Stimulated activated CD8-positive, alpha-beta memory T cell treated with anti-CD3 and anti-CD28 coated beads, Interleukin-15, amount 100 ng/mL, for 48 hours (primary cell): Measurements from ENCODE around the gene LLCFC1.

Source experiments
- DNase-seq, 2 donors: peaks; one replicate each; pipeline ENCODE4 v3.0.0-alpha.2; 2020; ENCODE audit warnings: low read depth in 2 of 2

LLCFC1 gene

GRCh38 chr7:142910031-142910433 is 29.3 kb upstream of the LLCFC1 start:
- no peak for DNase-seq

- no peak for DNase-seq
These were observed 28.8 kb upstream of the LLCFC1 start for GRCh38 chr7:142910481-142910880.

GRCh38 chr7:142913051-142913450 is 26.2 kb upstream of the LLCFC1 start:
- no peak for DNase-seq

- no peak for DNase-seq
These were observed 25.7 kb upstream of the LLCFC1 start for GRCh38 chr7:142913566-142913965.

- no peak for DNase-seq
These were observed 25.2 kb upstream of the LLCFC1 start for GRCh38 chr7:142914121-142914520.

DNA sequence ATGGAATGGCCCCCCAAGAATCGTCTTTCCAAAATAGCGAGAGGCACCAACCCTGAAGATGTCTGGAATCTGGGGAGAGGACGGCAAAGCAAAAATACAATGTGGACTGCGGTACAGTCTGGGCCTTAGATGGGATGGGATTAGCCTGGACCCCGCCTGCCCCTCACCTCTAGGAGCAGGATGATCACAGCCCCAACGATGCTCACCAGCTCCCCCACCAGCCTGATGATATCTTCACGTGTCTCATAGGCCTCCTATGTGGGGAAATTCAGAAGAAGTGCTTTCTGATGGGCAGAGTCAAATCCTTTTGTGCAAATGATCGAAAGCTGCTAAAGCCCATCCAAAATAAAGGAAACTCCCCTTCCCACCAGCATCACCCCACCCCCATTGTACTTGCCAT is 24.0 kb upstream of the LLCFC1 start:
- DNase-seq: no peak

DNA sequence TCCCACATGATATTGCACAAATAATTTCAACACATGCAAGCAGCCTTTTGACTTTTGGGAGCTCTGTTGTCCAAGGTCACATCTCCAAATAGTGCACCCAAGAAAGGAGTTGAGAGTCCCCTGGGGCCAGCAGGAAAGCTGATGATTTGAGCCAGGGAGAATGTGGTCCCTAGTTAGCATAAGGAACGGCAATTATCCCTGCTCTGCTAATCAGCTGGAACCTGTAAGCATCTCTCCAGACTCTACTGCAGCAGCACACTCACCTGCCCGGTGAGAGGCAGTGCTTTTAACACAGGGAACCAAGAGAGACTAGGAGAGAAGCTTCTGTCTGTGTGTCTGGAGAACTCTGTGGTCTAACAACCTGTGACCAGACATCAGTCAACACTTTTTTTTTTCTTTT is 22.8 kb upstream of the LLCFC1 start:
- no peak for DNase-seq

- no peak for DNase-seq
These were observed 21.8 kb upstream of the LLCFC1 start for GRCh38 chr7:142917447-142917846.

- no peak for DNase-seq
These were observed 20.4 kb upstream of the LLCFC1 start for GRCh38 chr7:142918901-142919300.

GRCh38 chr7:142919656-142920055 is 19.6 kb upstream of the LLCFC1 start:
- DNase-seq: no peak

GRCh38 chr7:142923391-142923790 is 15.9 kb upstream of the LLCFC1 start:
- no peak for DNase-seq

GRCh38 chr7:142925413-142925812 is 13.9 kb upstream of the LLCFC1 start:
- no peak for DNase-seq

GRCh38 chr7:142927085-142927745 is 12.1 kb upstream of the LLCFC1 start:
- DNase-seq: no peak

DNA sequence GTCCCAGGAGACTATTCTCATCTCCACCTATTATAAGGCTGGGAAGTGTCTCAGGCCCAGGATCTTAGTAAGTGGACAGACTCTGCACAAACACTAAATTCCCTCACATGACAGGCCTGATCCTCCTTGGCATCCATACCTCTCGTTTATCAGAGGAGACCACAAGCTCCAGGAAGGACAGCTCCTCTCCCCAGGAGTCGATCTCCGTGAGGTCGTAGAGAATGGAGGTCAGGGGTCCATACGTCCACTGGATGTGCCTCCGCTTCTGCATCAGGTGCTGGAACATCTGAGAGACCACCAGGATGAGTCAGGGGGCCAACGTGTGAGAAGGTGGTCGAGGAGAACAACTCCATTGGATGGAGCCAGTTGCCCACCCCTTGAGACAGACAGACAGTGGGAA is 11.3 kb upstream of the LLCFC1 start:
- DNase-seq: no peak

DNA sequence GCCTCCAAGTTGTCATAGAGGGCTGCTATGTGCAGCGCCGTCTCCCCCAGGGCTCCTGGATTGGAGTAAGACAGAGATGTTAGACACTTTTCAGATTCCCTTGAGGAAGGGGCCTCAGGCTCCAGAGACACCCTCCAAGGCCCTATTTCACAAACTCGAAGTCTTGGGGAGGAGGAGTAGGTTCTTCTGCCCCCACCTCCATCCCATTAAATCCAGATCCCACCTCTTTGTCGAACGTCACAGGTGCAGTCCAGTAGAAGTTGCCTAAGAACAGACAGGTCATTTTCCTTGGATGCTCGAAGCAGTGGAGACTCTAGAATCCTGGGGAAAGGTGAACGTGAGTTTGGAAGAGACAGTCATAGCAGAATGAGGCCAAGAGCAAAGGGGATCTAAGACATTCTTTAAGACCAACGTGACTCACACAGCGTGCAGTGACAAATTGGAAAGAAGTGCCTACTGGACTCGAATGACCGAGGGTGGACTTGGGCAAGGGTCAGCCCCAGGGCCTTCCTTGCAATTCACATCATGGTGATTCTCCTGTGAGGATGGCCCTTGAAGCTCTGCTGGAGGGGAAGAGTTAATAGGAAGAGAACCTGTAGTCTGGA is 9.1 kb upstream of the LLCFC1 start:
- no peak for DNase-seq

DNA sequence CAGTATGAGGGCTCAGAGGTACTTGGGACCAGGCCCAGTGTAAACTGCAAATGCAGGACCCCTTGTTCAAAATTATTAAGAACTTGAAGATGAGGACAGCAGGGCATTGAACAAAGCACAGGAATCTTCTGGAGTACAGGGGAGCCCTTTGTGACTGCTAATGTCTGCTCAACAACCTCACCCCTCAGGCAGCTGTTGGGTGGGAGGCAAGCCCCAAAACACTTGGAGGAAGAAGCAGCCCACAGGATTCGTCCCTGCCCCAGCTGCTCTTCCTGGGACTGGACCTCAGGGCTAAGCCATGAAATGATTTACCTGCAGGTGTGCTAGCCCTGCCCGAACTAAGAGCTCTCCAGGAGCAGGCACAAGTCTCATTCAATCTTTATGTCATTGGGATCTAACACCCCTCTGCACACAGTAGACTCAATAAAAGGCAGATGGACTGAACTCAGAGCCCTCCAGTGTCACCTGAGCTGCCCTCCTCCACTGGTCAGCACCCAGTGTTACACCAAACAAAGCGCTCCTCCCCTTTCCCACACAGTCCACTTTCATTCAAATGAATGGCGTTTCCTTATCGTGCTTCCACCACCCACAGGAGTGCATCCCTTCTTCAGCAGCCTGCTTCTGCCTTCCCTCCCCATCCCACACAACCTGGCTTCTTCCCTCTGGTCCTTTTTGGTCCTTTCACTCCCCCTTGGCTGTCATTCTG is 6.7 kb upstream of the LLCFC1 start:
- no peak for DNase-seq

GRCh38 chr7:142933092-142933475 is 6.2 kb upstream of the LLCFC1 start:
- no peak for DNase-seq

GRCh38 chr7:142933624-142934023 is 5.7 kb upstream of the LLCFC1 start, which contains the start of gene TRPV5:
TRPV5 (minus strand) TSS chr7:142933746; CDS start chr7:142933459, 287 bp downstream.
- DNase-seq: no peak

DNA sequence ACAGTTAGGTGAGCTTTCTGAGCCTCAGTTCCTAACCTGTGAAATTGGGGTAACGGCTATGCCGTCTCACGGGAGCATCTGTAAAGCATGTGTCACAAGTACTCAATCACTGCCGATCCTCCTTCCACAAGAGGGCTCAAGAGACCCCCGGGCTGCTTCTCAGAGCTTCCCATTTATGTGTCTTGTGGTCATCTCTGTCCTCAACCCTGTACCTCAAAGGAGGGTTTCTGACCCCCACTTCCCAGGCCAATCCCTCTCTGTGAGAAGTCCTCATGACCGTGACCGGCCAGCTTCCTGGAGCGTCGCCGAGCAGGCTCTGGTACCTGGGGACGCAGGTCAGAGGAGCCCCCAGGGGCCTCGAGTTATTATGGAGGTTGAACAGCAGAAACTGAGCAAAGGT is 5.2 kb upstream of the LLCFC1 start:
- DNase-seq: no peak

DNA sequence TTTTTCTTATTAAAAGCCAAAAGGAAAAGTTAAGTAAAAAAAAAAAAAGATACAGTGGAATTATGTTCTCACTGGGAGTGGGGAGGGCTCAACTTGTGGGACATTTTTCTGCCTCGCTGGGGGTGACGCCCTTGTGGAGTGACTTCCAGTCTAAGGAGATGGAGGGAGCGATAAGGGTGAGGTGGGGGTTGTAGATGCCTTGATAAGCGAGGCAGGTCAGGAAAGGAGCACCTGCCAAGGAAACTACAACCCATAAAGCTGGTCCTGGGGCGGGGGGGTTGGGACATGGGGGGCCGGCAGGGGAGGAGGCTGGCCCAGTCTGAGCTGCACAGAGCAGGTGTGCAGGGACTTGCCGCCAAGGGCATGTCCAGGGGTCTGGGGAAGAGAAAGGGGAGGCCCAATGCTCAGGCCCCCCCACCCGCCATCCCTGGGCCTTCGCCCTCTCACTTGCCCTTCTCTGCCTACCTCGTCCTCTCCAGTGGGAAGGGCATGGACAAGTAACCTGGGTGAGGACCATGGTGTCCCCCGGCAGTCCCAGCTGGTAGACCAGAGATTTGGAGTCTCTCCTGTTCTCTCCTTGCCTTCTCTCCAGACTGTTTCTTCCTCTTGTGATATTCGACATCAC is 3.2 kb upstream of the LLCFC1 start:
- no peak for DNase-seq

DNA sequence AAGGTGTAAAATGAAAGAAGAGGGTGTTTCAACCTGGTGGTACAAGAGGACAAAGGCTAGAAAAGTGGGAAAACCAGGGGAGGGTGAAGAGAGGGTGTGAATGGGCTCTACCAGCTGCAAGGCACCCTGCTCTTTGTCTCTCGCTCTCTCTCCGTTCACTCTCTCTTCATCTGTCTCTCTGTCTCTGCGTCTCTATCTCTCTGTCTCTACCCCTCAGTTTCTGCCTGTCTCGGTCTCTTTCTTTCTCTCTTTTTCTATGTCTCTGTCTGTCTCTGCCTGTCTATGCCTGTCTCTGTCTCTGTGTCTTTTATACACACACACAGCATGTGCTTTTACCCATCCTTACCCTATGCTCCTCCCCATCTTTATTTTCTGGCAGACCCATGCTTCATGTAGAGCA is 673 bp upstream of the LLCFC1 start:
- DNase-seq: no peak

GRCh38 chr7:142940966-142941535 is 1.8 kb downstream of the LLCFC1 start:
- DNase-seq: no peak
